H54 (cell line): ENCODE results near the gene NTRK3.
"Not testable (repeated sequence)": the region's sequence is repeated elsewhere in the genome, so short reads cannot be mapped to it uniquely, and the experiment has no call there.

Source experiments
- DNase-seq: peaks from one replicate; pipeline ENCODE4 v3.0.0; 2011; ENCODE audit warnings: low spot score, mixed read lengths; ENCODE audit not compliant: insufficient read length
- FAIRE-seq: peaks from 3 replicates; lab custom pipeline; 2011; peaks lifted over from hg19 to GRCh38; lab: Jason Lieb, UNC
- POLR2A ChIP-seq: IDR thresholded peaks from 2 replicates; pipeline ENCODE4 v1.6.1; 2011; ENCODE audit warnings: low read depth, mild to moderate bottlenecking, low read length

Gene NTRK3

GRCh38 chr15:88098361-88098760, 158.2 kb downstream of the NTRK3 start:
- FAIRE-seq, result no peak
- DNase-seq, result no peak
- no peak for TF ChIP-seq POLR2A

DNA sequence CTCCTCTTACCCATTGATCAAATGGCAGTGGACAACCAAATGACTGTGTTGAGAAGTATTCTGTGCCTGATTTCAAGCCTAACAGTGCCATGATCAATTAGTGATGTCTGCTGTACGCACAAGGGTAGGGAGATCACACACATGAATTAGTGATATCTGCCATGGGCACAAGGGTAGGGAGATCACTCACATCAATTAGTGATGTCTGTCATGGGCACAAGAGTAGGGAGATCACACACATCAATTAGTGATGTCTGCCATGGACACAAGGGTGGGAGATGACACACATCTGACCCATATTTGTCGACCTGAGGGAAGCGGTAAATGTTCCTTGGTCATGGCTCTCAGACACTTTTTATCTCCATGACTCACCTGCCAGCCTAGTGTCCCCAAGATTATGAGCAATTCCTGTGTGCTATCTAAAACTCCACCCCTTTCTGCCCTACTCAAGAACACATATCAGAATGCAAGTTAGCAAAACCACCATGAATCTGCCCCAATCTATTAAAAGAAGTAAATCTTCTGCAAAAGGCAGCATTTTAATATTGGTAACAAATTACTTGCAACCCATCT, 165.0 kb downstream of the NTRK3 start:
- DNase-seq, result no peak
- FAIRE-seq, result no peak

GRCh38 chr15:88090481-88091011, 166.0 kb downstream of the NTRK3 start:
- no peak for TF ChIP-seq POLR2A
- no peak for FAIRE-seq
- DNase-seq, result no peak

More for the DNA sequence above, 165.0 kb downstream of the NTRK3 start:
- TF ChIP-seq POLR2A, result no peak

GRCh38 chr15:88089731-88090130, 166.8 kb downstream of the NTRK3 start:
- no peak for TF ChIP-seq POLR2A
- no peak for FAIRE-seq

DNA sequence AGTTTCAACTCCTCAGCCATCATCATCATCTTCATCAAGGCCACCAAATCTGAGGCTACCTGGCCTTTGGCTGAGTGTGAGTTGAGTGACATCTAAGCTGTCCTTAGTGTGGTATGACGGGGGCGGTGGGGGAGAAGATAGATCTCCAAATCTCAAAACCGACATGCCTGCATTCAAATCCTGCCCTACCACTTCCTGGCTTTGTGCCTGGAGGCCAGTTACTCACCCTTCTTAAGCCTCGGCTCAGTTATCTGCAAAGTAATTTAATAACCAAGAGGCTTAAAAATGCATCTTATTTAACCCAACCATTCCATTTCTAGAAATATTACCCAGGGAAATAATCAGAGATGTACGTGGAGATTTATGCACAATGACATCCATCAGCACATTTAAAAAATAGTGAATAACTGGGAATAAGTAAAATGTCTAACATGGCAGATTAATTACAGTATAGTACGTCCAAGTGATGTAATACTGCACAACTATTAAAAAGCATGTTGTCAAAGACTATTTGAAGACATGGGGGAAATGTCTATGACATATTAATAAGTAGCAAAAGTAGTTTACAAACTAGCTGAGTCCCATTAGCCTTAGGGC, 167.4 kb downstream of the NTRK3 start:
- no peak for TF ChIP-seq POLR2A
- no peak for FAIRE-seq
- DNase-seq, result no peak

More at GRCh38 chr15:88089731-88090130, 166.8 kb downstream of the NTRK3 start:
- no peak for DNase-seq

DNA sequence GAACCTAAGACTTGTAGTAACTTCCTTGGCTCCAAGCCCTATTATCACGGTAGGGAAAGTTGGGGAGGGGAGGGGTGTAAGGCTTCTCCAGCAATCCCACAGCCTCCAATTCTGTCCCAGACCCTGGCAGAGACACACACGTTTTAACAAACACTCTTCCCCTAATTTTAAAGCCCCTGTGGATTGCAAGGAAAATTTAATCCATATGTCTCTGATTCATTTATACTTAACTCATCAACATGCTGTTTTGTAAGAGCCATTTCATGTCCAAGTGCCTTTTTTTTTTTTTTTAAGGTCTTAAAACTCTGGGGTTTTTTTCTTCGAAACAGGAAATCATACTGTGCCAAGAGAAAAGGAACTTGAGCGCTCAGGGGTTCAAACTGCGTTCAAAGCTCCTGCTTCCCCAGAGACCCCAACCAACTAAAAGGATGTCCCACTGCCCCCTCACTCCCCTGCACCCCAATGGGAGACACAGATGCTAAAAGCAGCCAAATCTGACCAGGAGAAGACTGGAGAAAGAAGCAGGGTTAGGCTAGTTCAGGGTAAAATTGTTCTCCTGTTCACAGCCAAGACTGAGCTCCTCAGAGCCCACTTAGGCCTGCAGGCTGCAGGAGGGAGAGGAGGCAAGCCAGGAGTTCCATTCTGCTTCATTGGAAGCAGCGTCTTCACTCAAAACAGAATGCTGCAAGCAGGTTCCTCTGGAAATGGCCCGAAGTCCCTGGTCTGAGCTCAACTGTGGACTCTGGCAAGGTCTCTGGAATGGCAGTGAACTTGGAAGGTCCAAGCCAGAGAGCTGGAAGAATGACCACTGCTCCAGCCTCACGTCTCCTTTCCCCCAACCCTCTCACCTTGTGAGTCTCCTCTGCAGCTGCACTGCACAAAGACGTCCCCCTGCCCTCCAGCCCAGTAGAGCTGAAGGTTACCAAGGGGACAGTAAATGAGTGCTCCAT, 172.5 kb downstream of the NTRK3 start:
- DNase-seq (no peak), FAIRE-seq (no peak)
- no peak for TF ChIP-seq POLR2A

- FAIRE-seq, result no peak
- no peak for DNase-seq
- TF ChIP-seq POLR2A, result no peak
Measured at GRCh38 chr15:88080616-88081015, 175.9 kb downstream of the NTRK3 start.

GRCh38 chr15:88077296-88078020, 179.1 kb downstream of the NTRK3 start:
- TF ChIP-seq POLR2A, result no peak
- no peak for FAIRE-seq

DNA sequence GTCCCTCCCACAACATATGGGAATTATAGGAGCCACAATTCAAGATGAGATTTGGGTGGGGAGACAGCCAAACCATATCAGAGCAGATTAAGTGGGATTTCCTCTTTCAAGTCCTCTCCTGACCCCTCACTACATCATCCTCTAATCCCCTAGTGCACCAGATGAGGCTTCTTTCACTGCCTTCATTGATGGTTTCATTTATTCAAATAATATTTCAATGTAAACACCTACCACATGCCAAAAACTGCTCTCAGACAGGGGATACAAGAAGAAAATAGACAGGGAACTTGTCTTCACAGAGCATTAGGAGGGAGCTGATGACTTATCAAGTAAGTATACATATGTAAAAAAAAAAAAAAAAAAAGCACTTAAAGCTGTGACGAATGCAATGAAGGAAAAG, 180.2 kb downstream of the NTRK3 start:
- FAIRE-seq (no peak), DNase-seq (no peak)
- TF ChIP-seq POLR2A, result no peak

More at GRCh38 chr15:88077296-88078020, 179.1 kb downstream of the NTRK3 start:
- no peak for DNase-seq

GRCh38 chr15:88075102-88075501, 181.4 kb downstream of the NTRK3 start:
- no peak for TF ChIP-seq POLR2A
- FAIRE-seq (no peak), DNase-seq (no peak)

GRCh38 chr15:88074386-88074785, 182.2 kb downstream of the NTRK3 start:
- DNase-seq (no peak), FAIRE-seq (no peak)
- TF ChIP-seq POLR2A, result no peak

DNA sequence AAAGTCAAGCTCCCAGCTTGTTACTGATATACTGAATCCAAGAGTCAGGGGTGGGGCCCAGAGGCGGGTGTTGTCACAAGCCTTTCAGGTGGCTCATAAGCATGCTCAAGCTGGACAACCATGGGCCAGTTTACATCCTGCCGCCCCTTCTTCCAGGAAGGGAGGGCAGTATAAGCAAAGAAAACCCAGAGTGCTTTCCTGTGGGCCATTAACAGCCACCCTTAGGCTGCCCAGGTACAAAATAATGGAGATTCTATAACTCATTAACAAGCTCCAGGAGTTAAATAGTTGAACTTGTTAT, 183.2 kb downstream of the NTRK3 start:
- no peak for FAIRE-seq

GRCh38 chr15:88072598-88073390, 183.7 kb downstream of the NTRK3 start:
- DNase-seq (no peak), FAIRE-seq (no peak)
- no peak for TF ChIP-seq POLR2A

More for the DNA sequence above, 183.2 kb downstream of the NTRK3 start:
- DNase-seq, result no peak
- no peak for TF ChIP-seq POLR2A

DNA sequence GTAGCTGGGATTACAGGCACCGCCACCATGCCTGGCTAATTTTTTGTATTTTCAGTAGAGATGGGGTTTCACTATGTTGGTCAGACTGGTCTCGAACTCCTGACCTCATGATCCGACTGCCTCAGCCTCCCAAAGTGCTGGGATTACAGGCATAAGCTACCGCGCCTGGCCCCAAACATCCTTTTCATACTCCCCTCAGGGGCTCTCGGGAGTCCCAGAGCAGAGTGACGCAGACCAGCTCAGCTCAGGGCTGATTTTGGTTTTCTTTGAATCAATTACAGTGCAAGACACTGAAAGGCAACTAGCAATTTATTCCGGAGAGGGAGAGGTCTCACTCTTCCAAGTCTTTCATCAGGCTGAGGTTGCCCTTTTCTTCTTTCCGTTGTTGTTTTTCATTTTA, 184.4 kb downstream of the NTRK3 start:
- not testable (repeated sequence) for FAIRE-seq, DNase-seq
